ENCODE measurements around the gene ADAMTS18. TPM values are rescaled to one million over a fixed set of nuclear protein-coding genes. Genes with fewer than 3 reads are reported as not detected.
"Not testable (repeated sequence)": the region's sequence is repeated elsewhere in the genome, so short reads cannot be mapped to it uniquely, and the experiment has no call there.

Gene ADAMTS18
- total and polyA plus RNA-seq, 12 donors, result 0.03 to 0.65 (median 0.25) TPM; not detected in 8

DNA sequence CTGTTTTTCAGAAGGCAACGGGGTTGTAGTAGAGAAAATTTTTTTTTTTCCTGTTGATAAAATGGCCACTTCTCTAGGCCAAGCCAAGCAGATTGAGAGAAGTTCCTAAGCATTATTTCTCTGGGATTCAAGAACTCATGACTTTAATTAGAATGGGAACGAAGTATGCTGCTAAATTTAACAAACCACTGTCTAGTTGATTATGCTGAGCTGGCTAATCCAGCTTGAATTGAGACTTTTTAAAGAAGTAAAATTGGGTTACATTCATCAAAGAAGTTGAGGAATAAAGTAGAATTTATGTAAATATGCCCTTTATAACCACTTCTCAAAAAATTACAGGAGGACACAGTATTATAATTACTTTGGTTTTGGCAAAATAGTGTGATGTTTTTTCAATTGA, 152.5 kb downstream of the ADAMTS18 start:
- Histone ChIP-seq H3K27me3 (no peaks in the 10 kb centered on the region), H3K27ac (no peak overlapping the region), H3K9me3 (no peaks in the 10 kb centered on the region), H3K4me3 (no peak overlapping the region), H3K4me1 (no peaks in the 10 kb centered on the region), H3K36me3 (no peaks in the 10 kb centered on the region)
- TF ChIP-seq, protein P1, sequence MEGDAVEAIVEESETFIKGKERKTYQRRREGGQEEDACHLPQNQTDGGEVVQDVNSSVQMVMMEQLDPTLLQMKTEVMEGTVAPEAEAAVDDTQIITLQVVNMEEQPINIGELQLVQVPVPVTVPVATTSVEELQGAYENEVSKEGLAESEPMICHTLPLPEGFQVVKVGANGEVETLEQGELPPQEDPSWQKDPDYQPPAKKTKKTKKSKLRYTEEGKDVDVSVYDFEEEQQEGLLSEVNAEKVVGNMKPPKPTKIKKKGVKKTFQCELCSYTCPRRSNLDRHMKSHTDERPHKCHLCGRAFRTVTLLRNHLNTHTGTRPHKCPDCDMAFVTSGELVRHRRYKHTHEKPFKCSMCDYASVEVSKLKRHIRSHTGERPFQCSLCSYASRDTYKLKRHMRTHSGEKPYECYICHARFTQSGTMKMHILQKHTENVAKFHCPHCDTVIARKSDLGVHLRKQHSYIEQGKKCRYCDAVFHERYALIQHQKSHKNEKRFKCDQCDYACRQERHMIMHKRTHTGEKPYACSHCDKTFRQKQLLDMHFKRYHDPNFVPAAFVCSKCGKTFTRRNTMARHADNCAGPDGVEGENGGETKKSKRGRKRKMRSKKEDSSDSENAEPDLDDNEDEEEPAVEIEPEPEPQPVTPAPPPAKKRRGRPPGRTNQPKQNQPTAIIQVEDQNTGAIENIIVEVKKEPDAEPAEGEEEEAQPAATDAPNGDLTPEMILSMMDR (IDR thresholded peaks at IDR 0.05), result no peak
- ATAC-seq (no peak), DNase-seq (no peak)
- intact Hi-C loops (cut with DNase I), result no loop called here
- 65 to 73% methylated on average over 2 of the region's 2 CpGs for WGBS, 2 donors

DNA sequence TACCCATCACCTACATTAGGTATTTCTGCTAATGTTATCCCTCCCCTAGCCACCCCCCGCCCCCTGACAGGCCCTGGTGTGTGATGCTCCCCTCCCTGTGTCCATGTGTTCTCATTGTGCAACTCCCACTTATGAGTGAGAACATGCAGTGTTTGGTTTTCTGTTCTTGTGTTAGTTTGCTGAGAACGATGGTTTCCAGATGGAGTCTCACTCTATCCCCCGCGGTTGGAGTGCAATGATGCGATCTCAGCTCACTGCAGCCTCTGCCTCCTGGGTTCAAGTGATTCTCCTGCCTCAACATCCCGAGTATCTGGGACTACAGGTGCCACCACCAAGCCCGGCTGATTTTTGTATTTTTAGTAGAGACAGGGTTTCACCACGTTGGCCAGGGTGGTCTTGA, 155.5 kb downstream of the ADAMTS18 start:
- ATAC-seq, H3K9me3 ChIP-seq: not testable (repeated sequence)
- WGBS, 2 donors, result 59 to 62% methylated on average over 8 of the region's 8 CpGs

DNA sequence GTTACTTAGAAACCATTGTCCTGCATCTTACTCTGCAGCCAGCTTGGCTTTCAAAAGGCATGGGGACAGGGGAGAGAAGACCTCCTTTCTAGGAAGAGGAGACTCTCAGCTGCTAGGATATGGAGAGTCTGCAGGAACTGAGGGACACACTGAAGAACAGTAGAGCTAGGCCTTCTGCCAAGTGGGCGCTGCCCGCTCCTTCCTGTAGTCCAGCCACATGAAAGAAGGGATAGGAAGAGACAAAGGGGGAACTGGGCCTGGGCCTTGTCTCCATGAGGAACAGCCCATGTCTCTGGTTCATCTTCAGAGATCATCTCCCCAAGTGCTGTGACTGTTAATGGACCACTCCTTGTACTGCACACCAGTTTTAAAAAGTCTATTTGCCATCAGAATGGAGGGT, 157.3 kb downstream of the ADAMTS18 start:
- Histone ChIP-seq H3K27ac (no peak overlapping the region), H3K4me1 (no peaks in the 10 kb centered on the region), H3K36me3 (no peaks in the 10 kb centered on the region), H3K4me3 (no peak overlapping the region), H3K27me3 (no peaks in the 10 kb centered on the region), H3K9me3 (no peaks in the 10 kb centered on the region)
- TF ChIP-seq, protein P1 (IDR thresholded peaks at IDR 0.05), result no peak
- intact Hi-C loops (cut with DNase I), result no loop called here
- ATAC-seq (no peak), DNase-seq (no peak)
- 85 to 88% methylated on average over 2 of the region's 2 CpGs for WGBS, 2 donors

More for the DNA sequence above, 155.5 kb downstream of the ADAMTS18 start:
- H3K4me1 ChIP-seq; H3K36me3 ChIP-seq; H3K4me3 ChIP-seq; H3K27me3 ChIP-seq; intact Hi-C loops (cut with DNase I); DNase-seq; H3K27ac ChIP-seq: not testable (repeated sequence)

DNA sequence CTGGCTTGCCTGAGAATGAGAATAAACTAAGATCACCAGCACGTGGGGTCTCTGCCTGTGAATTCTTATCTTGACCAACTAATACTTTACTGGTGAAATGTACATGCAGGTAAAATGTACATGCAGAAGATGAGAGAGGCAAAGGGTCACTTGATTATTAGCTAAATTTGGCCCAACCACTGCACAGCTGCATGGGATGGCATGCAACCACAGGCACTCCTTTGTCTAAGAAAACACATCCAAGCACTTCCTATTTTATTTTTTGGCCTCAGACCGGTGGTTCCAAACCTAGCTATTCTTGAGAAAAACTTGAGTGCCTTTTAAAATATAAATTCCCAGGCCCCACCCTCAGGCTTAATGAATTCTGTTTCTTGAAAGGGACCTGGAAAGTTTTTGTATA, 157.7 kb downstream of the ADAMTS18 start:
- 68 to 69% methylated on average over 2 of the region's 2 CpGs for WGBS, 2 donors
- Histone ChIP-seq H3K9me3 (no peaks in the 10 kb centered on the region), H3K36me3 (no peaks in the 10 kb centered on the region), H3K4me1 (no peaks in the 10 kb centered on the region), H3K27me3 (no peaks in the 10 kb centered on the region), H3K27ac (no peak overlapping the region), H3K4me3 (no peak overlapping the region)
- no peak for DNase-seq
- no peak for ATAC-seq
- TF ChIP-seq, protein P1 (IDR thresholded peaks at IDR 0.05), result no peak
- intact Hi-C loops (cut with DNase I), result no loop called here

DNA sequence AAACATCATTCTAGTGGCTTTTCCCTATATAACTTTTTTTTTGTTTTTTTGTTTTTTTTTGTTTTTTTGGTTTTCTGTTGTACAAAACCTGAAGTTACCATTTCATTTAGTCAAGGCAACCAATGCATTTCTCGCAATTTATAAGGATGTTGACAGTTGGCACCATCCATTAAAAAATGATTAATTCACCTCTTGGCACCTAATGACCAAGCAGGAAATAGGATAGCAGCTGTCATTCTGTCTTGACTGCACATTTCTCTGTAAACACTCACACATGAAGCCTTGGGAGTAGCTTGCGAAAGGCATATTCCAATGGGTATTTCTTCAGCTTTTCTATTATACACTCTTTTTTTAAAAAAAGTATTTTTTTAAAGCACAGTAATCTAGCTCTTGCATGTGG, 158.2 kb downstream of the ADAMTS18 start:
- ATAC-seq, result no peak
- Histone ChIP-seq H3K27ac (no peak overlapping the region), H3K27me3 (no peaks in the 10 kb centered on the region), H3K36me3 (no peaks in the 10 kb centered on the region), H3K4me3 (no peak overlapping the region), H3K9me3 (no peaks in the 10 kb centered on the region), H3K4me1 (no peaks in the 10 kb centered on the region)
- TF ChIP-seq, protein P1 (IDR thresholded peaks at IDR 0.05), result no peak
- DNase-seq, result no peak
- intact Hi-C loops (cut with DNase I), result no loop called here
- WGBS, 2 donors, result 89 to 96% methylated on average over 2 of the region's 2 CpGs

DNA sequence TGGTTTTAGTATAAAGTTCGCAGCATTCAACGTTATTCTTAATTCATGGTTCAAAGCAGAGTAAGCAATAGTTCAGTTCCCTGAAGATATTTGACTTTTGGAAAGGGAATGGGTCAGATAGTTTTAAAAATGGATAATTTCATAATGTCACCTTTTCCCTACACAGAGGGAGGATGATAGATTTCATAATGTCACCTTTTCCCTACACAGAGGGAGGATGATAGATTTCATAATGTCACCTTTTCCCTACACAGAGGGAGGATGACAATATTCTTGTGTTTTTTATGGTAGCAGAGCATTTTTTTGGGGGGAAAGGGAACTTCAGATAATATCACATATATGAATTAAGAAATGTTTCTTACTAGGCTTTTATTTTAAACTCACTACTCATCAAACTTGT, 159.5 kb downstream of the ADAMTS18 start:
- intact Hi-C loops (cut with DNase I); ATAC-seq; H3K9me3 ChIP-seq; DNase-seq; H3K36me3 ChIP-seq; H3K27me3 ChIP-seq; H3K4me3 ChIP-seq; H3K27ac ChIP-seq; H3K4me1 ChIP-seq: not testable (repeated sequence)
- WGBS, 2 donors, result 89 to 93% methylated on average over 2 of the region's 2 CpGs
